Fibroblast of skin of scalp (primary cell): ENCODE data around the gene IFT80.
A peak's percentile ranks its signal among the peaks of the same experiment; 100 is the strongest.
"Not testable (repeated sequence)": the region's sequence is repeated elsewhere in the genome, so short reads cannot be mapped to it uniquely, and the experiment has no call there.

Experiments used
- DNase-seq: peaks from one replicate; pipeline ENCODE4 v3.0.0-alpha.2; 2013

IFT80 gene

DNA sequence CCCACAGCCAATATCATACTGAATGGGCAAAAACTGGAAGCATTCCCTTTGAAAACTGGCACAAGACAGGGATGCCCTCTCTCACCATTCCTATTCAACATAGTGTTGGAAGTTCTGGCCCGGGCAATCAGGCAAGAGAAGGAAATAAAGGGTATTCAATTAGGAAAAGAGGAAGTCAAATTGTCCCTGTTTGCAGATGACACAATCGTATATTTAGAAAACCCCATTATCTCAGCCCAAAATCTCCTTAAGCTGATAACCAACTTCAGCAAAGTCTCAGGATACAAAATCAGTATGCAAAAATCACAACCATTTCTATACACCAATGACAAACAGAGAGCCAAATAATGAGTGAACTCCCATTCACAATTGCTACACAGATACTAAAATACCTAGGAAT lies 36.1 kb downstream of the IFT80 start:
- DNase-seq, result not testable (repeated sequence)

- no peak for DNase-seq
These were observed 43.2 kb downstream of the IFT80 start for GRCh38 chr3:160355826-160356225.

- DNase-seq, result no peak
These were observed 52.5 kb downstream of the IFT80 start for GRCh38 chr3:160346511-160346910.

- peak; percentile 37 for DNase-seq
These were observed 55.9 kb downstream of the IFT80 start for GRCh38 chr3:160343132-160343531.

GRCh38 chr3:160340351-160340750 lies 58.7 kb downstream of the IFT80 start:
- no peak for DNase-seq

GRCh38 chr3:160331127-160331937 lies 67.7 kb downstream of the IFT80 start:
- peak; percentile 94 for DNase-seq

DNA sequence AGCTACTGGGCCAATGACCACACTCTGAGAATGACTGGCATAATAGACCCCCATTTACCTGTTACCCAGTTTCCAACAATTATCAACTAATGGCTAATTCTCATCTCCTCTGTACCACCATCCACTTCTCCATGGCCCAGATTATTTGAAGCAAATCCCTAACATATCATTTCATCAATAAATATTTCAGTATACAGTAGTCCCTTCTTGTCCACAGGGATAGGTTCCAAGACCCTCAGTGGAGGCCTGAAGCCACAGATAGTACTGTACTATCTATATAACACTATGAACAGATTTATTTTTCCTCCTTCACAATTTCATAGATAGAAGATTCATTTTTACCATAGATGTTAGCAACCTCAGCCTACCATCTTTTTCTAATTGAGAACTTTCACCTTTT lies 68.3 kb downstream of the IFT80 start:
- no peak for DNase-seq

GRCh38 chr3:160330109-160330508 lies 68.9 kb downstream of the IFT80 start:
- no peak for DNase-seq

- not testable (repeated sequence) for DNase-seq
These were observed 72.7 kb downstream of the IFT80 start for GRCh38 chr3:160326286-160326685.

DNA sequence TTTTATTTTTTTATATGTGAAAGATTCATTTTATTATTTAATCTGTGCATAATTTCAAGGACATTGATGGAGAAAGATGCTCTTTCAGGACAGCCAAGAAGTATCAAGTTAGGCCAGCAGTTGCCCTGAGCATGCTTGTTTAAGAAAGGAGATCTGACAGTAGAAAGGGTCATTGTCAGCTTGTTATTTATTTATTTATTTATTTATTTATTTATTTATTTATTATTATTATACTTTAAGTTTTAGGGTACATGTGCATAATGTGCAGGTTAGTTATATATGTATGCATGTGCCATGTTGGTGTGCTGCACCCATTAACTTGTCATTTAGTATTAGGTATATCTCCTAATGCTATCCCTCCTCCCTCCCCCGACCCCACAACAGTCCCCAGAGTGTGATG lies 77.2 kb downstream of the IFT80 start:
- not testable (repeated sequence) for DNase-seq

GRCh38 chr3:160319322-160319721 lies 79.7 kb downstream of the IFT80 start:
- DNase-seq, result no peak

DNA sequence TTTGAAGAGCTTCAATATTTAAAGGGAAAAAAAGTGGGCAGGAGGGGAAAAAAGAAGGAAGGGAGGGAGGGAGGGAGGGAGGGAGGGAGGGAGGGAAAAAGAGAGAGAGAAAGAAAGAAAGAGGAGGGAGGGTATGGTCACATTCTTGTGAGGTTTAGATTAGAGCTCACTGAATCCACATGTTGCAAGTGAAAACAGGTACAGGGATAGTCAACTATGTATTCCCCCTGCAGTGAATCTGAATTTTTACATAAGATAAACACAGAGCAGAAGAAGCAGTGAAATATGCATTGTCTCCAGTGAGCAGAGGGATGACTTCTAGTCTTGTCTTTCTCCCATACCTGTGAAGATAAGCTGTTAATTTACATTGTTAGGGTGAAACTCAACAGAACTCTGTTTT lies 84.0 kb downstream of the IFT80 start:
- no peak for DNase-seq

DNA sequence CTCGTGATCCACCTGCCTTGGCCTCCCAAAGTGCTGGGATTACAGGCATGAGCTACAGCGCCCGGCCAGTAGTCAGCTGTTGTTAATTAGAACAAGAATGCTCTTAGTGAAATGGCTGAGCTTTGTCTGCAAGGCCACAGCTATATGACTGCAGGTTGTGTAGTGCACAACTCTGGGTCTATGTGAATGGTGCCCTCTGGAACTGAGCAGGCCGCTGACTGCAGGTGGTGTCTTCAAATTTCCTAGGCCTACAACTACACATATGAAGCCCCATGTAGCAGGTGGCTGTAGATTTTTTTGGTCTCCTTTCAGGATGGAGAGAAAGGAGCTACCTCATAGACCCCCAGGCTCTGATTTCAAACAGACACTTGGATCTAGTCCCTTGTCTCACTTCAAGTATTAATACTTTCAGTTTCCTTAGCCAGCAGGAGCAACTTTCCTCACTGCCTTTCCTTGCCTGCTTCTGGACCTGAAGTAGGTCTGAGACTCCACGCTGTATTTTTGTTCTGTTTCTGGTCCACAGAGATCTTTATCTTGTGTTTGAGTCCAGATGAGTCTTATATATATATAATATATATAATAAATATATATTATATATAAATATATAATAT lies 86.9 kb downstream of the IFT80 start:
- no peak for DNase-seq

GRCh38 chr3:160302806-160303205 lies 96.2 kb downstream of the IFT80 start:
- no peak for DNase-seq

DNA sequence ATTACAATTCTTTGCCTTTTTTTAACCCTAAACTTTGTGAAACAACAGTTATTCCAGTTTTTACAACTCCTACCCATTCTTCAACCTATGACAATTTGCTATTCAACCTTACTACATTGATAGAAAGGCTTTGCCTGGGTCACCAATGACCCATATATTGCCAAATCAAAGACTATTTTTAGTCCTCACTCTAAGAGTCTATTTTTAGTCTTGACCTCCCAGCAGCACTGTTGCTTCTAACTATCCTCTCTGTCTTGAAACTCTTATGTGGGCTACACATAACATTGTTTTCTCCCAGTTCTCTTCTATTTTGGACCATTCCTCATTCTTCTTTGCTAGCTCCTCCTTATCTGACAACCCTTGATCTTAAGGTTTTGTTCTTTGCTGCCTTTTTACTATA lies 102.4 kb downstream of the IFT80 start:
- peak; percentile 16 for DNase-seq

DNA sequence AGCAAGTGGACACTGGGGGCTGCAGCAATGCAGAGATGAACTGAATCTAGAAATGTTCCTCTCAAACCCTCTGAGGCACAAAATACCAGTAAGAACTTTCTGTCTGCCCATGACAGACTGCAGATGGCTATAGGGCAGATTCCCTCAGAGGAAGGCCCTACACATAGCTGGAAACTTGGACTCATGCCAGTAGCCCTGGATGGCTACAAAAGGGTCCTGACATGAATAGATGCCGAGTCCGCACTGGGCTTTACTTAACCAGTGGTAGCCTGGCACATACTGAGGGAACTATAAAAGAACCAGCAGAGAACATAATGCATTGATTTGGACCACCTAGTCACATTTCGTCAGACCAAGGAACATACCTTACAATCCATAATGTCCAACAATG lies 107.1 kb downstream of the IFT80 start:
- DNase-seq, result no peak

- DNase-seq, result no peak
These were observed 107.6 kb downstream of the IFT80 start for GRCh38 chr3:160291290-160291908.

DNA sequence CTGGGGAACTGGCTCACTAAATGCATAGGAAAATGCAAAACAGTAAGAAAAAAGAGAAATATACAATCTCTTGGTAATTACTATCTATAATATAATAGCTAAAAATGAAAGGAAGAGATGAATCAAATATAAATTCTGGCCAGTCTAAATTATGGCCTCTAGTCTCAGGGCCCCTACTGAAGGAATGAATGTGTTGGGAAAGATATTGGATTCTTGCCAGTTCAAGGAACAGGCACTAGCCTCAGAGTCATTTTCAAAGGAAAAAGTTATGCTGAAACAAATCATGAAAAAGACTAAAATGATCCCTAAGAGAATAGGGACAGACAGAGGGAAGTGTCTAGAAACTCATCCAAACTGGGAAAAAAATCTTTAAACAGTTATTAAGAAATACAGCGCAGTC lies 111.4 kb downstream of the IFT80 start:
- peak; percentile 4 for DNase-seq

DNA sequence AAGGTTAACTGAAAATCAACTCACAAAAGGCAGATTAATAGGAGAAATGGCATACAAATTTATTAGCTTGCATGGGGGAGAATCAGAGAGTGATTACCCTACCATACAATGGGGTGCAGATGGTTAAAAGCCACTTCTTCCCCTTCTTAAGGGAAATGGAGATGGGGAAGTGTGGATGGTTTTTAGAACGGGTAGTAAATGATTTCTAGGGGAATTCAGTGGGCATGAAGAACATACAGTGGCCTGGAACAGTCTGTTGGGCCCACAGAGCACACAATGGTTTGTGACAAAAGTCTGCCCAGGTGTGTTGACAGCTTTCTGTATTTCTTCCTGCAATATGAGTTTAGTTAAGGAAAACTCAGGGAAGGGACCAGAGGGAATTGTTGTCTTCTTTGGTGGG lies 112.8 kb downstream of the IFT80 start:
- DNase-seq, result no peak

DNA sequence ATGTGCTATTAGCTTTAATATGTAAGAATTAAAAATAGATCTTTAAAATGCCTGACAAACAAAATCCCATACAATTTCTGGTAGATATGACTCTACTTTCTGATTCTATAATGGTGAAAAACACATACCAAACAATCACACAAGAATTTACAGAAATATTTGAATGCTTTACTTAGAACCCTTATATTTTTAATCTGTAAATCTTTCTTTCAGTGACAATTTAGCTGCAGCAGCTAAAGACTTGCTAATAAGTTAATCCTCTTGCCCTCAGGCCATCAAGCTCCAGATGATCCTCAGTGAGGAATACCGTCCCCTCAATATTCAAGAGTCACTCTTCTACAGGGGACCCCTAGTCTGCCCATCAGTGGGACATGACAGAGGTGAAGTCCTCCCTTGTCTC lies 118.2 kb downstream of the IFT80 start:
- DNase-seq, result no peak

DNA sequence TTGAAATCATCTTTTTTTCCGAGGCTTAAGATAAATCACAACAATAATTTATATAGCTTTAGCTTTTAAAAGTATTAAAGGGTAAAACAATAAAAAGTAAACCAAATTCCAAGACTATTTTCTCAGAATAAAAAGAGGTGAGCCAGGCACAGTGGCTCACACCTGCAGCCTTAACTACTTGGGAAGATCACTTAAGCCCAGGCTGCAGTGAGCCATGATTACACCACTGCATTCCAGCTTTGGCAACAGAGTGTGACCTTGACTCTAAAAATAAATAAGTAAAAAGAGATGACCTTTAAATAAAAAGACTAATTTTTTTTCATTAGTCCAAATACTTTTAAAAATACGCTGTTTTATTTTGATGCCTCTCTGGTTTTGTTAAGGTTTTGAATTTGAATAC lies 119.4 kb downstream of the IFT80 start:
- DNase-seq, result no peak

GRCh38 chr3:160278210-160278609 lies 120.8 kb downstream of the IFT80 start:
- no peak for DNase-seq

DNA sequence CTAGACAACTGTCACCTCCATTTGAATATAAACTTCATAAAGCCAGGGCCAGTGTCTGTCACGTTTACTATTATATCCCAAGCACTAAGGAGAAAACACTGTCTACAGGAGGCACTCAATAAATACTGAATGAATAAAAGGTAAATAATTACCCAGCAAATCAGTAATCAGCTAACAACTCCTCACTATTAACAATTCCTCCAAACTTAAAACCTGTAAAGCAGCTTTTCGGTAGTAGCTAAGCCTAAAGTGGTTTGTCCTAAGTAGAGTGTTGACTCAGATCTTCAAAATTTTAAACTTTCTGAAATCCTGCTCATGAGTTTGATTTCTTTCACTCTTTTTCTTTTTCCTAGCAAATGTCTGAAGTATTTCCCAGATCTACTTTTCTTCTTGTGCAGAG lies 133.9 kb downstream of the IFT80 start:
- no peak for DNase-seq
